Liver (tissue), 9 donors: ENCODE data around the gene COL21A1. TPM values are rescaled to one million over a fixed set of nuclear protein-coding genes. Genes with fewer than 3 reads are reported as not detected.

Experiments used
- DNase-seq: peaks from one replicate; pipeline ENCODE4 v3.0.0-alpha.2; 2017; ENCODE audit warnings: low spot score
- H3K27ac ChIP-seq, 2 donors: one replicate each; pipeline ENCODE4 v1.7.0; 2013; ENCODE audit warnings: inconsistent platforms in 2 of 2, low read length in 2 of 2, control low read depth in 1 of 2, low read depth in 1 of 2, mild to moderate bottlenecking in 1 of 2
- H3K27me3 ChIP-seq, 4 donors: one replicate each; pipeline versions ENCODE4 v1.6.1 to v1.7.0; 2013; ENCODE audit warnings: low read length in 3 of 4, inconsistent platforms in 1 of 4, mild to moderate bottlenecking in 1 of 4, moderate library complexity in 1 of 4; ENCODE audit not compliant: control insufficient read depth in 4 of 4, insufficient read depth in 4 of 4
- H3K36me3 ChIP-seq, 4 donors: one replicate each; pipeline versions ENCODE4 v1.6.1 to v1.7.0; 2013; ENCODE audit warnings: low read length in 3 of 4, mild to moderate bottlenecking in 3 of 4, low read depth in 1 of 4, moderate library complexity in 1 of 4; ENCODE audit not compliant: control insufficient read depth in 4 of 4, insufficient read depth in 3 of 4
- H3K4me1 ChIP-seq, 4 donors: one replicate each; pipeline versions ENCODE4 v1.6.1 to v1.7.0; 2013; ENCODE audit warnings: low read length in 3 of 4, mild to moderate bottlenecking in 3 of 4, moderate library complexity in 1 of 4; ENCODE audit not compliant: control insufficient read depth in 4 of 4, insufficient read depth in 4 of 4
- H3K4me3 ChIP-seq, 3 donors: one replicate each; pipeline versions ENCODE4 v1.6.1 to v1.7.0; 2013; ENCODE audit warnings: low read length in 3 of 3, control low read depth in 1 of 3, low read depth in 1 of 3, mild to moderate bottlenecking in 1 of 3
- H3K9ac ChIP-seq, 2 donors: one replicate each; pipeline ENCODE4 v1.7.0; 2013; ENCODE audit warnings: low read length in 2 of 2, mild to moderate bottlenecking in 2 of 2, moderate library complexity in 2 of 2, control low read depth in 1 of 2, low read depth in 1 of 2
- H3K9me3 ChIP-seq, 4 donors: one replicate each; pipeline versions ENCODE4 v1.6.1 to v1.7.0; 2013; ENCODE audit warnings: low read length in 3 of 4; ENCODE audit not compliant: control insufficient read depth in 4 of 4
- EGR1 ChIP-seq, 2 donors: IDR thresholded peaks; 2 replicates each; pipeline ENCODE4 v1.6.1; 2016 to 2018; ENCODE audit warnings: antibody characterized with exemption in 2 of 2, low read depth in 2 of 2
- FOXA1 ChIP-seq: IDR thresholded peaks from 2 replicates; pipeline ENCODE4 v1.6.1; 2016; ENCODE audit warnings: antibody characterized with exemption
- FOXA2 ChIP-seq: IDR thresholded peaks from 2 replicates; pipeline ENCODE4 v1.6.1; 2016; ENCODE audit warnings: antibody characterized with exemption
- GABPA ChIP-seq, 2 donors: IDR thresholded peaks in 1 of 2; conservative IDR thresholded peaks in 1 of 2; 2 replicates each; pipeline ENCODE4 v1.6.1; 2016; ENCODE audit warnings: antibody characterized with exemption in 2 of 2, mild to moderate bottlenecking in 1 of 2, moderate library complexity in 1 of 2
- HNF4A ChIP-seq, 2 donors: conservative IDR thresholded peaks; 2 replicates each; pipeline ENCODE4 v1.6.1; 2016; ENCODE audit warnings: antibody characterized with exemption in 2 of 2, mild to moderate bottlenecking in 2 of 2
- HNF4G ChIP-seq: IDR thresholded peaks from 2 replicates; pipeline ENCODE4 v1.6.1; 2016; ENCODE audit warnings: antibody characterized with exemption
- JUND ChIP-seq, 2 donors: IDR thresholded peaks; 2 replicates each; pipeline ENCODE4 v1.6.1; 2016; ENCODE audit warnings: antibody characterized with exemption in 2 of 2
- NR2F2 ChIP-seq: IDR thresholded peaks from 2 replicates; pipeline ENCODE4 v1.6.1; 2016; ENCODE audit warnings: antibody characterized with exemption
- RAD21 ChIP-seq, 2 donors: IDR thresholded peaks; 2 replicates each; pipeline ENCODE4 v1.6.1; 2016; ENCODE audit warnings: antibody characterized with exemption in 2 of 2, mild to moderate bottlenecking in 2 of 2
- RXRA ChIP-seq, 2 donors: IDR thresholded peaks; 2 replicates each; pipeline ENCODE4 v1.6.1; 2017 to 2018; ENCODE audit warnings: antibody characterized with exemption in 2 of 2, mild to moderate bottlenecking in 1 of 2
- SP1 ChIP-seq: IDR thresholded peaks from 2 replicates; pipeline ENCODE4 v1.6.1; 2018; ENCODE audit warnings: antibody characterized with exemption, mild to moderate bottlenecking
- TAF1 ChIP-seq: conservative IDR thresholded peaks from 2 replicates; pipeline ENCODE4 v1.6.1; 2016; ENCODE audit warnings: antibody characterized with exemption, mild to moderate bottlenecking
- YY1 ChIP-seq: IDR thresholded peaks from 2 replicates; pipeline ENCODE4 v1.6.1; 2016; ENCODE audit warnings: antibody characterized with exemption, mild to moderate bottlenecking
- WGBS: extraction: QIAGEN DNeasy Blood & Tissue Kit; methylation state at CpG from one replicate; pipeline ENCODE4 v1.1.7; 2013; 5-methylcytosine and 5-hydroxymethylcytosine counted together
- polyA plus RNA-seq, 2 donors: library from polyadenylated mRNA; stranded (reverse) in 1 of 2; unstranded in 1 of 2; fragments of 200-250 nt in 1 of 2; fragments of >200 nt in 1 of 2; fragmentation: Nextera tagmentation in 1 of 2; extraction: Ambion mirVana in 1 of 2; gene quantifications; one replicate each; pipeline versions ENCODE4 v1.2.1 to v1.2.3, GENCODE V29; 2013 to 2015
- total RNA-seq, 2 donors: library from RNA; depleted of rRNA; stranded (reverse); fragments of >200 nt; gene quantifications; one replicate each; pipeline ENCODE4 v1.2.3, GENCODE V29; 2014
- TF ChIP-seq, protein P1 (sequence below): IDR thresholded peaks from 2 replicates; pipeline ENCODE4 v1.6.1; 2016; ENCODE audit warnings: antibody characterized with exemption
- TF ChIP-seq, protein P2 (sequence below): IDR thresholded peaks from 2 replicates; pipeline ENCODE4 v1.6.1; 2016; ENCODE audit warnings: antibody characterized with exemption, mild to moderate bottlenecking
- TF ChIP-seq, protein P3 (sequence below): IDR thresholded peaks from 2 replicates; pipeline ENCODE4 v1.6.1; 2016; ENCODE audit warnings: antibody characterized with exemption
- TF ChIP-seq, protein P4 (sequence below): fragments of 150-350 bp; IDR thresholded peaks from 2 replicates; pipeline ENCODE4 v1.5.1; 2017; ENCODE audit warnings: improper control_type of control experiment, low read depth, low read length; ENCODE audit not compliant: missing input control
- TF ChIP-seq, protein P5 (sequence below): IDR thresholded peaks from 2 replicates; pipeline ENCODE4 v1.6.1; 2016; ENCODE audit warnings: antibody characterized with exemption
- donor health status: healthy.
- donor health status: healthy.
- donor health status: healthy.
- donor health status: healthy.
- donor health status: healthy.

Gene COL21A1
- total and polyA plus RNA-seq, 4 donors, result 0.48 to 1.3 (median 0.52) TPM

DNA sequence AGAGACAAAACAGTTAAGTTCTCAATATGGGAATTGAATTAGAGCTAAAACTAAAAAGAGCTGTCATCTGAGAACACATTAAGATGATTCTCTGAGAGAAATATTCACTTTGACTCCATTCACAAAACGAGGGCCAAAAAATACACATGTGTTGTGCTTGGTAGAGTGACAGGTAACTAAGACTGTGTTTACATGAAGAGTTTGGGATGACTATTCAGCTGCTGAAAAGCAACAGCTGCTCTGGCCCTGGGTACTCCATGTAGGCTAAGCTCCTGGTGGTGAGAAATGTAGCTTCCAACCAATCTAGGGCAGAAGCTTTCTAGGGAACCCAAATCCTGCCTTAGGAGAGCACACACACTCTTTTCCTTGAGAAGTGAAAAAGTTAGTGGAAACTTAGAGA lies 184.5 kb downstream of the COL21A1 start:
- H3K9ac ChIP-seq, result no peak overlapping the region
- TF ChIP-seq, protein P1, sequence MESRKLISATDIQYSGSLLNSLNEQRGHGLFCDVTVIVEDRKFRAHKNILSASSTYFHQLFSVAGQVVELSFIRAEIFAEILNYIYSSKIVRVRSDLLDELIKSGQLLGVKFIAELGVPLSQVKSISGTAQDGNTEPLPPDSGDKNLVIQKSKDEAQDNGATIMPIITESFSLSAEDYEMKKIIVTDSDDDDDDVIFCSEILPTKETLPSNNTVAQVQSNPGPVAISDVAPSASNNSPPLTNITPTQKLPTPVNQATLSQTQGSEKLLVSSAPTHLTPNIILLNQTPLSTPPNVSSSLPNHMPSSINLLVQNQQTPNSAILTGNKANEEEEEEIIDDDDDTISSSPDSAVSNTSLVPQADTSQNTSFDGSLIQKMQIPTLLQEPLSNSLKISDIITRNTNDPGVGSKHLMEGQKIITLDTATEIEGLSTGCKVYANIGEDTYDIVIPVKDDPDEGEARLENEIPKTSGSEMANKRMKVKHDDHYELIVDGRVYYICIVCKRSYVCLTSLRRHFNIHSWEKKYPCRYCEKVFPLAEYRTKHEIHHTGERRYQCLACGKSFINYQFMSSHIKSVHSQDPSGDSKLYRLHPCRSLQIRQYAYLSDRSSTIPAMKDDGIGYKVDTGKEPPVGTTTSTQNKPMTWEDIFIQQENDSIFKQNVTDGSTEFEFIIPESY, result no peak
- TF ChIP-seq EGR1 (IDR thresholded peaks at IDR 0.05; ENCODE audit: low read depth in 2 of 2), result no peak
- TF ChIP-seq FOXA1, result no peak
- no peak for TF ChIP-seq TAF1
- TF ChIP-seq HNF4G, result no peak
- TF ChIP-seq SP1, result no peak
- no peak for TF ChIP-seq RAD21 (IDR thresholded peaks at IDR 0.05)
- no peak for TF ChIP-seq RXRA (IDR thresholded peaks at IDR 0.05)
- TF ChIP-seq, protein P2, sequence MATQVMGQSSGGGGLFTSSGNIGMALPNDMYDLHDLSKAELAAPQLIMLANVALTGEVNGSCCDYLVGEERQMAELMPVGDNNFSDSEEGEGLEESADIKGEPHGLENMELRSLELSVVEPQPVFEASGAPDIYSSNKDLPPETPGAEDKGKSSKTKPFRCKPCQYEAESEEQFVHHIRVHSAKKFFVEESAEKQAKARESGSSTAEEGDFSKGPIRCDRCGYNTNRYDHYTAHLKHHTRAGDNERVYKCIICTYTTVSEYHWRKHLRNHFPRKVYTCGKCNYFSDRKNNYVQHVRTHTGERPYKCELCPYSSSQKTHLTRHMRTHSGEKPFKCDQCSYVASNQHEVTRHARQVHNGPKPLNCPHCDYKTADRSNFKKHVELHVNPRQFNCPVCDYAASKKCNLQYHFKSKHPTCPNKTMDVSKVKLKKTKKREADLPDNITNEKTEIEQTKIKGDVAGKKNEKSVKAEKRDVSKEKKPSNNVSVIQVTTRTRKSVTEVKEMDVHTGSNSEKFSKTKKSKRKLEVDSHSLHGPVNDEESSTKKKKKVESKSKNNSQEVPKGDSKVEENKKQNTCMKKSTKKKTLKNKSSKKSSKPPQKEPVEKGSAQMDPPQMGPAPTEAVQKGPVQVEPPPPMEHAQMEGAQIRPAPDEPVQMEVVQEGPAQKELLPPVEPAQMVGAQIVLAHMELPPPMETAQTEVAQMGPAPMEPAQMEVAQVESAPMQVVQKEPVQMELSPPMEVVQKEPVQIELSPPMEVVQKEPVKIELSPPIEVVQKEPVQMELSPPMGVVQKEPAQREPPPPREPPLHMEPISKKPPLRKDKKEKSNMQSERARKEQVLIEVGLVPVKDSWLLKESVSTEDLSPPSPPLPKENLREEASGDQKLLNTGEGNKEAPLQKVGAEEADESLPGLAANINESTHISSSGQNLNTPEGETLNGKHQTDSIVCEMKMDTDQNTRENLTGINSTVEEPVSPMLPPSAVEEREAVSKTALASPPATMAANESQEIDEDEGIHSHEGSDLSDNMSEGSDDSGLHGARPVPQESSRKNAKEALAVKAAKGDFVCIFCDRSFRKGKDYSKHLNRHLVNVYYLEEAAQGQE, result no peak
- TF ChIP-seq, protein P3, sequence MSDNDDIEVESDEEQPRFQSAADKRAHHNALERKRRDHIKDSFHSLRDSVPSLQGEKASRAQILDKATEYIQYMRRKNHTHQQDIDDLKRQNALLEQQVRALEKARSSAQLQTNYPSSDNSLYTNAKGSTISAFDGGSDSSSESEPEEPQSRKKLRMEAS, result no peak
- TF ChIP-seq, protein P4, sequence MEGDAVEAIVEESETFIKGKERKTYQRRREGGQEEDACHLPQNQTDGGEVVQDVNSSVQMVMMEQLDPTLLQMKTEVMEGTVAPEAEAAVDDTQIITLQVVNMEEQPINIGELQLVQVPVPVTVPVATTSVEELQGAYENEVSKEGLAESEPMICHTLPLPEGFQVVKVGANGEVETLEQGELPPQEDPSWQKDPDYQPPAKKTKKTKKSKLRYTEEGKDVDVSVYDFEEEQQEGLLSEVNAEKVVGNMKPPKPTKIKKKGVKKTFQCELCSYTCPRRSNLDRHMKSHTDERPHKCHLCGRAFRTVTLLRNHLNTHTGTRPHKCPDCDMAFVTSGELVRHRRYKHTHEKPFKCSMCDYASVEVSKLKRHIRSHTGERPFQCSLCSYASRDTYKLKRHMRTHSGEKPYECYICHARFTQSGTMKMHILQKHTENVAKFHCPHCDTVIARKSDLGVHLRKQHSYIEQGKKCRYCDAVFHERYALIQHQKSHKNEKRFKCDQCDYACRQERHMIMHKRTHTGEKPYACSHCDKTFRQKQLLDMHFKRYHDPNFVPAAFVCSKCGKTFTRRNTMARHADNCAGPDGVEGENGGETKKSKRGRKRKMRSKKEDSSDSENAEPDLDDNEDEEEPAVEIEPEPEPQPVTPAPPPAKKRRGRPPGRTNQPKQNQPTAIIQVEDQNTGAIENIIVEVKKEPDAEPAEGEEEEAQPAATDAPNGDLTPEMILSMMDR, result no peak
- no peak for TF ChIP-seq YY1
- no peak for TF ChIP-seq HNF4A (conservative IDR thresholded peaks at IDR 0.05)
- no peak for TF ChIP-seq JUND (IDR thresholded peaks at IDR 0.05)
- TF ChIP-seq GABPA (IDR thresholded peaks at IDR 0.05 in 1 of 2, conservative IDR thresholded peaks at IDR 0.05 in 1 of 2), result no peak
- TF ChIP-seq NR2F2, result no peak
- TF ChIP-seq, protein P5, sequence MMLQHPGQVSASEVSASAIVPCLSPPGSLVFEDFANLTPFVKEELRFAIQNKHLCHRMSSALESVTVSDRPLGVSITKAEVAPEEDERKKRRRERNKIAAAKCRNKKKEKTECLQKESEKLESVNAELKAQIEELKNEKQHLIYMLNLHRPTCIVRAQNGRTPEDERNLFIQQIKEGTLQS, result no peak
- TF ChIP-seq FOXA2, result no peak
- no peak overlapping the region for H3K27ac ChIP-seq
- no peaks in the 10 kb centered on the region for H3K9me3 ChIP-seq
- no peaks in the 10 kb centered on the region for H3K27me3 ChIP-seq
- WGBS, result 32% methylated on average over 1 of the region's 1 CpG
- H3K4me3 ChIP-seq, result no peak overlapping the region
- DNase-seq, result no peak
- H3K4me1 ChIP-seq, result no peaks in the 10 kb centered on the region
- no peaks in the 10 kb centered on the region for H3K36me3 ChIP-seq
